GM18517 (cell line): ENCODE measurements around the gene ITPK1.

Source experiments
- ATAC-seq: cut with Tn5 transposase; IDR thresholded peaks from one replicate; pipeline ENCODE4 v1.9.1; 2021; ENCODE audit warnings: mild to moderate bottlenecking, moderate library complexity; ENCODE audit not compliant: unreplicated experiment

Gene ITPK1

GRCh38 chr14:93012951-93013719 lies 102.6 kb downstream of the ITPK1 start:
- ATAC-seq = no peak

DNA sequence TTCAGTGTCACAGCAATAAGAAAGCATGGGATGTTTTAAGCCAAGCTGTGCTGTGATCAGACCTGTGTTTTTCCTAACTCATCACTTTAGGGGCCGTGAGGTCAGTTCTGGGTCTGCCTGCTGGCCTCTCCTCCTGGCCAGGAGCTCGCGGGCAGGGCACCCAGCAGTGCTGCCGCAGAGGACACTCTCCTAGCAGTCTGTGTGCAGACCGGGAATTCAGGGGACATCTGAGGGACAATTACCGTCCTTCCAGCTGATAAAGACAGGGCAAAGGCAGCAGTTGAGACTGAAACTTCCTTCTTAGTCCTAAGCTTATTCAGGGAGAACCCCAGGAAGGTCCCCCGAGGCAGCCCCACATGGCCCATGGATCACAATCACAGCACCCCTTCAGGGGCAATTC lies 103.2 kb downstream of the ITPK1 start:
- ATAC-seq = no peak

- ATAC-seq = no peak
Measured at GRCh38 chr14:93011650-93012325, 103.9 kb downstream of the ITPK1 start.

DNA sequence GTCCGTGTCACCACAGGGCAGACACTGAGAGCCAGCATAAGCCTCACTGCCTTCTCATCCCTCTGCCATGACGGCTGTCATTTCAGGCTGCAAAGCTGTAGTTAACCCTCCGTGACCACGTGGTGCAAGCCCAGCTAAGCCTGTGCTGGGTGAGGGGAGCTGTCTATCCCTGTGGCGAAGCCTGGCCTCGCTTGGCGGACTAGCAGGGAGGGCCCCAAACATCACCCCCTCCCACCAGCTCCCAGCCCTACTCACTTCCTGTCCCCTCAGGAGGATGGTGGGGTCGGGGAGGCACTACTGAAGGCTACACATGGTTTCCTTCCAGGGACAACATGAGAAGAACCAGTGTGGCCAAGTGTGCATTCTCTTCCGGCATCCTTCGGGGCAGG lies 104.6 kb downstream of the ITPK1 start:
- no peak for ATAC-seq

GRCh38 chr14:93010522-93011140 lies 105.1 kb downstream of the ITPK1 start:
- no peak for ATAC-seq

DNA sequence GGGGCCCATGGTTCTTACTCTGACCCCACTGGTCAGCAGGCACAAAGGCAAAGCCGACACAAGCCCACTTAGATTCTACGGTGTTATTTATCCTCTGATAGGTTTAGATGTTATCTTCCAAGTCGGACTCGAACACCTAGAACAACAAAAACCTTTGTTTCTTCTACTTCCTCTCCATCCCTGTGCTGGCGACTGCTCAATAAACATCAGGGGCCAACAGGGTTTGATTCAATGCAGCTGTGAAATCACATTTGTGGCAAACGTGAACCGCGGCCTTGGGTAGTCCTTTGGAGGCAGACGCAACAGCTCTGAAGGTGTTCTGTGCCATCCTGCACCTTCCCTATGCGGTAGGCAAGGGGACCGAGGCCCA lies 105.6 kb downstream of the ITPK1 start:
- ATAC-seq = no peak

- ATAC-seq = no peak
Measured at GRCh38 chr14:93009471-93010129, 106.1 kb downstream of the ITPK1 start.

DNA sequence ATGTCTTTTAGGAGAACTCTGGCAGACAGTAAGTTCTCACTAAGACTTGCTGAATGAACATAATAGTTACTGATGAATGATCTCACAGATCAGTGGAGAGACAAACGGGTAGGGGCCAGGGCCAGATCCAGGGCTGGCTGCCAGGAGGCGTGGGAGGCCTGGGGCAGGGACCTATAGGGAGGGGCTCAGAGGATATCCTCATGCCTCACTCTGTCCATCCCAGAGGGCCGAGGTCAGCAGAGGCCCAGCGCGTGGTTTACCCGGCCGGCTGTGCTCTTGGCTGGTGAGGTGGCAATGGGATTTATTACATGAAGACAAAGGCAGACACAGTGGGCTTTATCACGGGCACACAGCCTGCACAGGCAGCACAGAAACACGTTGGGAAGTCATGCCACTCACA lies 107.3 kb downstream of the ITPK1 start:
- ATAC-seq = no peak

GRCh38 chr14:93007225-93007997 lies 108.3 kb downstream of the ITPK1 start:
- ATAC-seq = no peak

DNA sequence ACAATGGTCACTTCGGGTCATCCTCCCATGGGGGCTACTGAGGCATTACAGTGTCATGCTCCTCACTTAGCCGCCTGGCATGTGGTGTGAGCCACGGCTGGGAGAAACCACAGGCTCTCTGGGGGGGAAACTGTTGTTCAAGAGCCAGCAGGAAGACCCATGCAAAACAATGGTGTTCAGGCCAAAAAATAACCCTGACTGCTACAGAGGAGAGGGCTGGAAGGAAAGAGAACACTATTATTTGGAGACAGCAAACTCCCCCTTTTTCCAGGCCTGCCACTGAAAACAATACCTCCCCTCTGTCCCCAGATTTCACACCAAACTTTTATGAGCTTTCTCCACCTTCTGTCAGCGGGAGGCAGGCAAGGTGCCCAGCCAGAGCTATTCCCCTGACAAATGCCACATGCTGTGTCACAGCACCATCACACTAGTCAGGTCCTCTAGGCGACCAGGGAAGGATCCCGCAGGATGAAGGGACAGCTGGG lies 109.1 kb downstream of the ITPK1 start:
- no peak for ATAC-seq

GRCh38 chr14:93005838-93006237 lies 109.9 kb downstream of the ITPK1 start:
- no peak for ATAC-seq

GRCh38 chr14:93005135-93005813 lies 110.5 kb downstream of the ITPK1 start:
- ATAC-seq = no peak

DNA sequence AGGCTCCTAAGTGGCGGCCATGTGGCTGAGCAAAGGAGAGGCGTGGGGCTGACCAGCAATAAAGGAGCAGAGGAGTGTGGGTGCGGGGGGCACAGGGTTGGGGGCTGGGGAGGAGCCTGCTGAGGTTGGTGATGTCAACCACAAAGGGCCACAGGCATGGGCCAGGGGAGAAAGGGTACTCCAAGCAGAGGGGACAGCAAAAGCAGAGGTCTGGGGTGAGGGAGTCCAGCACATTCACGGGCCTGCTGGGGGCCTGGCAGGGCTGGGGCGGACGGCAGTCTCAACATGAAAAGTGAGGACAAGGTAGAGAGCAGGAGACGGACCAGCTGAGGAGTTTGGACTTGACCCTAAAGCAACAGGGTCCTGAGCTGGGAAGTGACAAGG lies 111.0 kb downstream of the ITPK1 start:
- ATAC-seq = no peak

DNA sequence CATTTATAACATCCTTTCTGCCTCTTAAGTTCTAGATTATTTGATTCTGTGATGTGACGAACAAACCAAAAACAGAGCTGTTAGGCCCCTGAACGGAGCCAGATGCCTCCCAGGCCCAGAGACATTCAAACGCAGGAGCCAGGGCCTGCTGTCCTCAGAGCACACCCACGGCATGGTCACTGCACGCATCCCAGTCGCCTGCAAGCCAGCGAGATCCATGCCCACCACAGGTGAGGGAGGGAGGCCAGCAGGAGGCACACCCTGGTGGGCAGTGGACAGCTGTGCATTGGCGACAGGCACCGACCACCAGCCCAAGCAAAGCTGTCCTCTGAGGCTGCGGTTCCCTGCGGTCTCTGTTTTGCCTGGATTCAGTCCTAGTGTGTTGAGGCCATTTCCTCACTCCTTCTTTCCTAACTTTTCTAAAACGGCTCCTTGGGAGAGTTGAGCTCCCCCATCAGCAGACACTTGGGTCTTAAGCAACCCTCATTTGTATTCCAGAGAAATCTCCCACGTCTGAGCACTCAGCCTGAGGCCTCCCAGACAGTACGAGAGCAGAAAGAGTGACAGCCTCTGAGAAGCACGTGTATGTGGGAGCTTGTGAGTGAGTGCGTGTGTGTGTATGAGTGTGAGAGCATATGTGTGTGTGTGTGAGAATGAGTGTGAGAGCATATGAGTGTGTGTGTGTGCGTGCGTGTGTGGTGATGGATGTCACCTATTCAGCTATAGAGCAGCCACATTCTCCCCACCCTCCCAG lies 111.6 kb downstream of the ITPK1 start:
- ATAC-seq = no peak

GRCh38 chr14:93002851-93003298 lies 112.8 kb downstream of the ITPK1 start:
- ATAC-seq = no peak

DNA sequence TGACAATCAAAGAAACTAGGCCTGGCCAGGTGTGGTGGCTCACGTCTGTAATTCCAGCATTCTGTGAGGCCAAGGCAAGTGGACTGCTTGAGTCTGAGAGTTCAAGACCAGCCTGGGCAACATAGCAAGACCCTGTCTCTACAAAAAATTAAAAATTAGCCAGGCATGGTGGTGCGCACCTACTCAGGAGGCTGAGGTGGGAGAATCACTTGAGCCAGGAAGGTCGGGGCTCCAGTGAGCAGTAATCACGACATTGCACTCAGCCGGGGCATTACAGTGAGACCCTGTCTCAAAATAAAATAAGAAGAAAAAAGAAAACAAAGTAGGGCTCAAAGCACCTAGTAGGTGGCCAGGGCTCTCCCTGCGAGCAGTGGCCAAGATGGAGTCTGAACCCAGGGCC lies 113.7 kb downstream of the ITPK1 start:
- no peak for ATAC-seq

GRCh38 chr14:92998946-92999345 lies 116.8 kb downstream of the ITPK1 start:
- no peak for ATAC-seq

- ATAC-seq = no peak
Measured at GRCh38 chr14:92997343-92998061, 118.2 kb downstream of the ITPK1 start.

GRCh38 chr14:92995620-92996019 lies 120.1 kb downstream of the ITPK1 start:
- no peak for ATAC-seq
